ENCODE measurements around the gene PGM3. TPM values are rescaled to one million over a fixed set of nuclear protein-coding genes. Genes with fewer than 3 reads are reported as not detected.

Gene PGM3
- total RNA-seq, result 10 to 100 TPM; 24.4 to 25.0 TPM

GRCh38 chr6:83192871-83193746, at the start of gene PGM3, which contains the start of gene RWDD2A:
TSS of gene PGM3 (minus strand) at chr6:83193265. CDS start at chr6:83191012, 2,253 bp downstream.
TSS of gene RWDD2A (plus strand) at chr6:83193357. CDS start at chr6:83194452, 1,095 bp downstream.
- DNase-seq (ENCODE audit: low spot score in 2 of 2), result peak; percentile 86 to 91
- peak within 1 kb of the TSS; percentile 95 for H3K27ac Mint-ChIP-seq
- H3K36me3 Mint-ChIP-seq, result peaks cover 6 to 10% of the 10 kb centered on the region in 2 donors
- ATAC-seq, result peak; percentile 97 to 98
- H3K9me3 Mint-ChIP-seq, result no peaks in the 10 kb centered on the region

- no peak for ATAC-seq
- no peaks in the 10 kb centered on the region for H3K36me3 Mint-ChIP-seq
- no peak overlapping the region for H3K27ac Mint-ChIP-seq
Measured at GRCh38 chr6:83231146-83231545, 38.1 kb upstream of the PGM3 start.

GRCh38 chr6:83226517-83226916, 33.5 kb upstream of the PGM3 start:
- H3K36me3 Mint-ChIP-seq, result no peaks in the 10 kb centered on the region
- no peak for ATAC-seq
- H3K27ac Mint-ChIP-seq, result no peak overlapping the region

More at GRCh38 chr6:83231146-83231545, 38.1 kb upstream of the PGM3 start:
- DNase-seq (ENCODE audit: low spot score in 2 of 2), result no peak
- H3K9me3 Mint-ChIP-seq, result no peaks in the 10 kb centered on the region

GRCh38 chr6:83221889-83222479, 28.9 kb upstream of the PGM3 start:
- no peak for DNase-seq (ENCODE audit: low spot score in 2 of 2)
- no peak overlapping the region for H3K27ac Mint-ChIP-seq

More at GRCh38 chr6:83226517-83226916, 33.5 kb upstream of the PGM3 start:
- H3K9me3 Mint-ChIP-seq, result no peaks in the 10 kb centered on the region
- DNase-seq (ENCODE audit: low spot score in 2 of 2), result no peak

GRCh38 chr6:83221276-83221675, 28.2 kb upstream of the PGM3 start:
- no peaks in the 10 kb centered on the region for H3K9me3 Mint-ChIP-seq
- H3K36me3 Mint-ChIP-seq, result no peaks in the 10 kb centered on the region
- no peak overlapping the region for H3K27ac Mint-ChIP-seq
- ATAC-seq (no peak), DNase-seq (ENCODE audit: low spot score in 2 of 2) (no peak)

More at GRCh38 chr6:83221889-83222479, 28.9 kb upstream of the PGM3 start:
- no peak for ATAC-seq
- Mint-ChIP-seq H3K36me3 (no peaks in the 10 kb centered on the region), H3K9me3 (no peaks in the 10 kb centered on the region)

GRCh38 chr6:83220121-83220520, 27.1 kb upstream of the PGM3 start:
- no peaks in the 10 kb centered on the region for H3K9me3 Mint-ChIP-seq
- ATAC-seq (no peak), DNase-seq (ENCODE audit: low spot score in 2 of 2) (no peak)
- H3K27ac Mint-ChIP-seq, result no peak overlapping the region
- no peaks in the 10 kb centered on the region for H3K36me3 Mint-ChIP-seq

GRCh38 chr6:83218646-83219045, 25.6 kb upstream of the PGM3 start:
- no peak for ATAC-seq
- no peaks in the 10 kb centered on the region for H3K9me3 Mint-ChIP-seq
- DNase-seq (ENCODE audit: low spot score in 2 of 2), result no peak
- no peaks in the 10 kb centered on the region for H3K36me3 Mint-ChIP-seq
- H3K27ac Mint-ChIP-seq, result no peak overlapping the region

- H3K9me3 Mint-ChIP-seq, result no peaks in the 10 kb centered on the region
- no peaks in the 10 kb centered on the region for H3K36me3 Mint-ChIP-seq
- H3K27ac Mint-ChIP-seq, result no peak overlapping the region
- no peak for DNase-seq (ENCODE audit: low spot score in 2 of 2)
- no peak for ATAC-seq
Measured at GRCh38 chr6:83216806-83217205, 23.7 kb upstream of the PGM3 start.

GRCh38 chr6:83215131-83216047, 22.3 kb upstream of the PGM3 start:
- DNase-seq (ENCODE audit: low spot score in 2 of 2), result peak in 1 of 2 donors; percentile 39
- Mint-ChIP-seq H3K9me3 (no peaks in the 10 kb centered on the region), H3K27ac (peak overlapping the region in 1 of 2 donors; percentile 49), H3K36me3 (no peaks in the 10 kb centered on the region)
- peak; percentile 95 to 98 for ATAC-seq

GRCh38 chr6:83202031-83202430, 9.0 kb upstream of the PGM3 start:
- DNase-seq (ENCODE audit: low spot score in 2 of 2) (no peak), ATAC-seq (no peak)
- no peak overlapping the region for H3K27ac Mint-ChIP-seq
- H3K9me3 Mint-ChIP-seq, result no peaks in the 10 kb centered on the region
- no peaks in the 10 kb centered on the region for H3K36me3 Mint-ChIP-seq

- no peaks in the 10 kb centered on the region for H3K9me3 Mint-ChIP-seq
- H3K36me3 Mint-ChIP-seq, result no peaks in the 10 kb centered on the region
- DNase-seq (ENCODE audit: low spot score in 2 of 2), result no peak
- ATAC-seq, result peak in 1 of 2 donors; percentile 50
- no peak overlapping the region for H3K27ac Mint-ChIP-seq
Measured at GRCh38 chr6:83199863-83200225, 6.8 kb upstream of the PGM3 start.

- DNase-seq (ENCODE audit: low spot score in 2 of 2) (no peak), ATAC-seq (peak; percentile 68 to 82)
- H3K27ac Mint-ChIP-seq, result peak overlapping the region in 1 of 2 donors; percentile 33
Measured at GRCh38 chr6:83199173-83199862, 6.3 kb upstream of the PGM3 start.

GRCh38 chr6:83198486-83199172, 5.6 kb upstream of the PGM3 start:
- H3K9me3 Mint-ChIP-seq, result no peaks in the 10 kb centered on the region
- H3K36me3 Mint-ChIP-seq, result no peaks in the 10 kb centered on the region
- H3K27ac Mint-ChIP-seq, result peak overlapping the region in 1 of 2 donors; percentile 33
- ATAC-seq, result peak; percentile 39 to 57
- DNase-seq (ENCODE audit: low spot score in 2 of 2), result no peak

More at GRCh38 chr6:83199173-83199862, 6.3 kb upstream of the PGM3 start:
- no peaks in the 10 kb centered on the region for H3K36me3 Mint-ChIP-seq
- no peaks in the 10 kb centered on the region for H3K9me3 Mint-ChIP-seq

- no peaks in the 10 kb centered on the region for H3K9me3 Mint-ChIP-seq
- peaks cover 6 to 10% of the 10 kb centered on the region in 2 donors for H3K36me3 Mint-ChIP-seq
- ATAC-seq (peak; percentile 17 to 25), DNase-seq (ENCODE audit: low spot score in 2 of 2) (peak in 1 of 2 donors; percentile 10)
- peak overlapping the region in 1 of 2 donors; percentile 95 for H3K27ac Mint-ChIP-seq
Measured at GRCh38 chr6:83193747-83194566, 892 bp upstream of the PGM3 start.

- peak; percentile 3 to 28 for ATAC-seq
- H3K27ac Mint-ChIP-seq, result peak overlapping the region; percentile 94 to 95
- H3K9me3 Mint-ChIP-seq, result no peaks in the 10 kb centered on the region
- no peak for DNase-seq (ENCODE audit: low spot score in 2 of 2)
- peaks cover 6 to 10% of the 10 kb centered on the region in 2 donors for H3K36me3 Mint-ChIP-seq
Measured at GRCh38 chr6:83192456-83192855, 609 bp downstream of the PGM3 start.
